MCF 10A (cell line): ENCODE data around the gene GNAT2. TPM values are rescaled to one million over a fixed set of nuclear protein-coding genes. Genes with fewer than 3 reads are reported as not detected.

Experiments used
- BruUV-seq: library from RNA; stranded (reverse); fragments of 400-500 nt; replicated peaks from 2 replicates; lab custom pipeline; 2021; lab: Mats Ljungman, UMichigan
- CTCF ChIA-PET: fragments of 300-600 bp; sonication (Branson Sonifier 250); formaldehyde crosslinking; extraction: SDS; loops from one replicate; lab custom pipeline; 2021; ENCODE audit warnings: antibody characterized with exemption, inconsistent platforms; lab: Yijun Ruan, JAX
- POLR2A ChIA-PET: fragments of 300-600, 350-650 bp; sonication (Branson Sonifier 250); formaldehyde crosslinking; extraction: SDS; loops from one replicate; lab custom pipeline; 2020; ENCODE audit warnings: antibody characterized with exemption, inconsistent platforms; lab: Yijun Ruan, JAX
- DNase-seq: peaks from one replicate; pipeline ENCODE4 v3.0.0-alpha.2; 2018; ENCODE audit not compliant: unreplicated experiment
- H3K27ac Mint-ChIP-seq: one replicate; pipeline ENCODE4 v1.8.0; 2022; ENCODE audit warnings: mild to moderate bottlenecking, low read depth, mixed read lengths; ENCODE audit not compliant: unreplicated experiment
- H3K27me3 Mint-ChIP-seq: one replicate; pipeline ENCODE4 v1.8.0; 2022; ENCODE audit warnings: mixed read lengths; ENCODE audit not compliant: insufficient read depth, unreplicated experiment
- H3K36me3 Mint-ChIP-seq: one replicate; pipeline ENCODE4 v1.8.0; 2022; ENCODE audit warnings: mild to moderate bottlenecking, moderate library complexity, mixed read lengths; ENCODE audit not compliant: insufficient read depth, unreplicated experiment
- H3K4me1 Mint-ChIP-seq: one replicate; pipeline ENCODE4 v1.8.0; 2022; ENCODE audit warnings: mixed read lengths; ENCODE audit not compliant: insufficient read depth, unreplicated experiment
- H3K4me3 Mint-ChIP-seq: one replicate; pipeline ENCODE4 v1.8.0; 2022; ENCODE audit warnings: mild to moderate bottlenecking, moderate library complexity, mixed read lengths; ENCODE audit not compliant: unreplicated experiment
- H3K9me3 Mint-ChIP-seq: one replicate; pipeline ENCODE4 v1.8.0; 2022; ENCODE audit warnings: mixed read lengths; ENCODE audit not compliant: unreplicated experiment
- CTCF ChIP-seq: fragments of 200-600 bp; IDR thresholded peaks from one replicate; pipeline ENCODE4 v1.8.0; 2022; ENCODE audit warnings: antibody characterized with exemption, mild to moderate bottlenecking; ENCODE audit not compliant: unreplicated experiment
- intact Hi-C: fragments of 100-400 bp; cut with micrococcal nuclease; formaldehyde crosslinking; loops from 2 replicates; pipeline ENCODE4 v1.14.1; 2022
- total RNA-seq: library from RNA; stranded (reverse); gene quantifications from 2 replicates; pipeline ENCODE4 v1.2.3, GENCODE V29; 2022

The GNAT2 gene
- total RNA-seq, 1 experiment from 2014 or later: not detected

GRCh38 chr1:109630898-109631512 lies 11.6 kb upstream of the GNAT2 start:
- no peak for DNase-seq
- H3K4me3 Mint-ChIP-seq: no peak overlapping the region
- no peak for TF ChIP-seq CTCF
- BruUV-seq: no TSS peak
- H3K4me1 Mint-ChIP-seq: peaks cover under 1% of the 10 kb centered on the region
- CTCF ChIA-PET: interaction anchor here (0.6 to 17.2 kb wide), 12 partner anchors 9 to 143 kb away, joined by 3 to 459 read pairs (median 4); partner anchors contain the start of genes CYB561D1 and GPR61
- H3K27me3 Mint-ChIP-seq: no peaks in the 10 kb centered on the region
- H3K27ac Mint-ChIP-seq: no peak overlapping the region
- peaks cover 26% of the 10 kb centered on the region for H3K36me3 Mint-ChIP-seq
- POLR2A ChIA-PET: interaction anchor here (1.4 kb wide), 1 partner anchor 85 kb away, joined by 5 read pairs; no protein-coding TSS in a partner anchor
- H3K9me3 Mint-ChIP-seq: no peaks in the 10 kb centered on the region
- intact Hi-C loops: loop anchor here (1.0 kb wide), 1 partner anchor 85 kb away; no protein-coding TSS in a partner anchor

GRCh38 chr1:109630081-109630897 lies 10.9 kb upstream of the GNAT2 start:
- peak; percentile 47 for TF ChIP-seq CTCF
- DNase-seq: no peak
- Mint-ChIP-seq H3K9me3 (no peaks in the 10 kb centered on the region), H3K27ac (no peak overlapping the region), H3K4me3 (no peak overlapping the region), H3K27me3 (no peaks in the 10 kb centered on the region), H3K4me1 (no peaks in the 10 kb centered on the region), H3K36me3 (peaks cover 26% of the 10 kb centered on the region)
- intact Hi-C loops: loop anchor here (1.0 kb wide), 1 partner anchor 84 kb away; no protein-coding TSS in a partner anchor
- ChIA-PET POLR2A (interaction anchor here (1.4 kb wide), 1 partner anchor 84 kb away, joined by 5 read pairs; no protein-coding TSS in a partner anchor), CTCF (interaction anchor here (0.7 to 17.2 kb wide), 14 partner anchors 8 to 300 kb away, joined by 3 to 459 read pairs (median 4); partner anchors contain the start of gene CYB561D1)
- BruUV-seq: no TSS peak

- POLR2A ChIA-PET: interaction anchor here (1.4 to 1.6 kb wide), 2 partner anchors 9 to 83 kb away, joined by 4 to 5 read pairs; partner anchors contain the start of gene AMPD2
These were observed 10.1 kb upstream of the GNAT2 start for GRCh38 chr1:109629372-109630030.

More at GRCh38 chr1:109629372-109630030, 10.1 kb upstream of the GNAT2 start:
- DNase-seq: no peak
- BruUV-seq: no TSS peak
- no peak overlapping the region for H3K4me3 Mint-ChIP-seq
- TF ChIP-seq CTCF: no peak
- no peaks in the 10 kb centered on the region for H3K9me3 Mint-ChIP-seq
- CTCF ChIA-PET: interaction anchor here (0.7 to 17.2 kb wide), 12 partner anchors 7 to 382 kb away, joined by 3 to 459 read pairs (median 3); no protein-coding TSS in a partner anchor
- no peaks in the 10 kb centered on the region for H3K4me1 Mint-ChIP-seq
- peaks cover 26% of the 10 kb centered on the region for H3K36me3 Mint-ChIP-seq
- no peak overlapping the region for H3K27ac Mint-ChIP-seq
- intact Hi-C loops: loop anchor here (1.0 kb wide), 1 partner anchor 83 kb away; no protein-coding TSS in a partner anchor
- H3K27me3 Mint-ChIP-seq: no peaks in the 10 kb centered on the region
